Right lobe of liver (tissue), 4 donors: ENCODE results near the gene MMADHC.

Source experiments
- POLR2A ChIP-seq: fragments of 450-650 bp; IDR thresholded peaks from one replicate; pipeline ENCODE4 v1.6.1; 2017; ENCODE audit warnings: antibody characterized with exemption, mild to moderate bottlenecking
- TF ChIP-seq, protein P1 (sequence below), 4 donors: fragments of 200-600 bp in 3 of 4; fragments of 450-650 bp in 1 of 4; IDR thresholded peaks; one replicate each; pipeline versions ENCODE4 v1.5.1 to v1.8.0; 2016 to 2022; ENCODE audit warnings: antibody characterized with exemption in 4 of 4, mild to moderate bottlenecking in 2 of 4
- donor health status: DM: no; HTN: no; CAD: no.
- donor health status: DM: no; HTN: no; CAD: no.
- donor health status: DM: no; HTN: yes; CAD: no.

DNA sequence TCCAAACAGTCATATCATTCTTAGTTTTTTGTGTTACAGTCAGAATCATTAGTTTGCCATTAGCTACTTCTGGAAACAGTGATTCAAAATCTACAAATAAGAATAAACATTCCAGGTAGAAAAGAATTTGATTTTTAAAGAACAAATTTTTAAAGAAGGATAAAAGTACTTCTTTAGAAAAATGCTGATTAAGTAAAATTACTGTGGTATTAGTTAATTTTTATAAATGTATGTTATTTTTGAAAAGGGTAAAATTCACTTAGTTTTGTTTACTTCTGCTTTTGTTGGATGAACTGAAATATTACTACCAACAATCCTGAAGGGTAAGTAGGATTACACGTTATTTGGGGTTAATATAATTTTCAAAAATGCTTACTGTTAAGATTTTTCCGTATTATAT is 11.8 kb downstream of the MMADHC start:
- TF ChIP-seq, protein P1, sequence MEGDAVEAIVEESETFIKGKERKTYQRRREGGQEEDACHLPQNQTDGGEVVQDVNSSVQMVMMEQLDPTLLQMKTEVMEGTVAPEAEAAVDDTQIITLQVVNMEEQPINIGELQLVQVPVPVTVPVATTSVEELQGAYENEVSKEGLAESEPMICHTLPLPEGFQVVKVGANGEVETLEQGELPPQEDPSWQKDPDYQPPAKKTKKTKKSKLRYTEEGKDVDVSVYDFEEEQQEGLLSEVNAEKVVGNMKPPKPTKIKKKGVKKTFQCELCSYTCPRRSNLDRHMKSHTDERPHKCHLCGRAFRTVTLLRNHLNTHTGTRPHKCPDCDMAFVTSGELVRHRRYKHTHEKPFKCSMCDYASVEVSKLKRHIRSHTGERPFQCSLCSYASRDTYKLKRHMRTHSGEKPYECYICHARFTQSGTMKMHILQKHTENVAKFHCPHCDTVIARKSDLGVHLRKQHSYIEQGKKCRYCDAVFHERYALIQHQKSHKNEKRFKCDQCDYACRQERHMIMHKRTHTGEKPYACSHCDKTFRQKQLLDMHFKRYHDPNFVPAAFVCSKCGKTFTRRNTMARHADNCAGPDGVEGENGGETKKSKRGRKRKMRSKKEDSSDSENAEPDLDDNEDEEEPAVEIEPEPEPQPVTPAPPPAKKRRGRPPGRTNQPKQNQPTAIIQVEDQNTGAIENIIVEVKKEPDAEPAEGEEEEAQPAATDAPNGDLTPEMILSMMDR (IDR thresholded peaks at IDR 0.05), result no peak
- TF ChIP-seq POLR2A, result no peak
